Endothelial cell (in vitro differentiated cells): ENCODE measurements around the gene CRYAA. TPM values are rescaled to one million over a fixed set of nuclear protein-coding genes. Genes with fewer than 3 reads are reported as not detected.
"Not testable (repeated sequence)": the region's sequence is repeated elsewhere in the genome, so short reads cannot be mapped to it uniquely, and the experiment has no call there.

Experiments used
- DNase-seq: peaks from one replicate; pipeline ENCODE4 v3.0.0; 2021; ENCODE audit warnings: low spot score
- H3K27ac Mint-ChIP-seq: one replicate; pipeline ENCODE4 v1.8.0; 2021; ENCODE audit warnings: mixed read lengths, inconsistent platforms; ENCODE audit not compliant: unreplicated experiment
- H3K27me3 Mint-ChIP-seq: one replicate; pipeline ENCODE4 v1.8.0; 2021; ENCODE audit warnings: mild to moderate bottlenecking, moderate library complexity, mixed read lengths, inconsistent platforms; ENCODE audit not compliant: unreplicated experiment
- H3K36me3 Mint-ChIP-seq: one replicate; pipeline ENCODE4 v1.8.0; 2021; ENCODE audit warnings: mild to moderate bottlenecking, low read depth, mixed read lengths, inconsistent platforms; ENCODE audit not compliant: unreplicated experiment
- H3K4me1 Mint-ChIP-seq: one replicate; pipeline ENCODE4 v1.8.0; 2021; ENCODE audit warnings: mild to moderate bottlenecking, mixed read lengths, inconsistent platforms; ENCODE audit not compliant: unreplicated experiment
- H3K4me3 Mint-ChIP-seq: one replicate; pipeline ENCODE4 v1.8.0; 2021; ENCODE audit warnings: mild to moderate bottlenecking, mixed read lengths, inconsistent platforms; ENCODE audit not compliant: unreplicated experiment
- H3K9me3 Mint-ChIP-seq: one replicate; pipeline ENCODE4 v1.8.0; 2021; ENCODE audit warnings: mixed read lengths, inconsistent platforms; ENCODE audit not compliant: unreplicated experiment
- long read RNA-seq: library from polyadenylated mRNA; unstranded; transcript quantifications from one replicate; pipeline ENCODE4 v2.0.0, GENCODE V29; 2020; ENCODE audit not compliant: unreplicated experiment
- total RNA-seq: library from RNA; stranded (reverse); fragmentation: NEBNext Ultra II Directional; extraction: Animal tissue kit (Norgen Biotek cat#: 25700); gene quantifications from one replicate; pipeline ENCODE4 v1.2.1, GENCODE V29; 2021; ENCODE audit not compliant: unreplicated experiment

Gene CRYAA
- not detected for total RNA-seq
- long read RNA-seq: 0 reads

GRCh38 chr21:43168708-43169107, at the start of gene CRYAA:
Gene CRYAA, plus strand, starts transcription at chr21:43169008. Its CDS starts 92 bp downstream, at chr21:43169100.
- not testable (repeated sequence) for H3K4me3 Mint-ChIP-seq, H3K27ac Mint-ChIP-seq, H3K36me3 Mint-ChIP-seq, H3K27me3 Mint-ChIP-seq, DNase-seq, H3K9me3 Mint-ChIP-seq, H3K4me1 Mint-ChIP-seq

- H3K27ac Mint-ChIP-seq, H3K27me3 Mint-ChIP-seq, DNase-seq, H3K4me3 Mint-ChIP-seq, H3K4me1 Mint-ChIP-seq, H3K9me3 Mint-ChIP-seq, H3K36me3 Mint-ChIP-seq: not testable (repeated sequence)
Observed at GRCh38 chr21:43130094-43130493, 38.7 kb upstream of the CRYAA start.

- not testable (repeated sequence) for H3K4me3 Mint-ChIP-seq, H3K27ac Mint-ChIP-seq, H3K36me3 Mint-ChIP-seq, DNase-seq, H3K9me3 Mint-ChIP-seq, H3K4me1 Mint-ChIP-seq, H3K27me3 Mint-ChIP-seq
Observed at GRCh38 chr21:43134520-43134919, 34.3 kb upstream of the CRYAA start.

- not testable (repeated sequence) for DNase-seq, H3K4me1 Mint-ChIP-seq, H3K9me3 Mint-ChIP-seq, H3K27me3 Mint-ChIP-seq, H3K4me3 Mint-ChIP-seq, H3K27ac Mint-ChIP-seq, H3K36me3 Mint-ChIP-seq
Observed at GRCh38 chr21:43138944-43139343, 29.9 kb upstream of the CRYAA start.

- H3K9me3 Mint-ChIP-seq, H3K27me3 Mint-ChIP-seq, DNase-seq, H3K27ac Mint-ChIP-seq, H3K4me3 Mint-ChIP-seq, H3K36me3 Mint-ChIP-seq, H3K4me1 Mint-ChIP-seq: not testable (repeated sequence)
Observed at GRCh38 chr21:43141407-43141806, 27.4 kb upstream of the CRYAA start.

- not testable (repeated sequence) for H3K27me3 Mint-ChIP-seq, H3K36me3 Mint-ChIP-seq, H3K27ac Mint-ChIP-seq, H3K4me1 Mint-ChIP-seq, H3K4me3 Mint-ChIP-seq, H3K9me3 Mint-ChIP-seq, DNase-seq
Observed at GRCh38 chr21:43146637-43147036, 22.2 kb upstream of the CRYAA start.

- not testable (repeated sequence) for H3K36me3 Mint-ChIP-seq, H3K4me1 Mint-ChIP-seq, H3K27ac Mint-ChIP-seq, DNase-seq, H3K4me3 Mint-ChIP-seq, H3K27me3 Mint-ChIP-seq, H3K9me3 Mint-ChIP-seq
Observed at GRCh38 chr21:43147999-43148398, 20.8 kb upstream of the CRYAA start.

GRCh38 chr21:43149344-43149743, 19.5 kb upstream of the CRYAA start:
- DNase-seq, H3K27ac Mint-ChIP-seq, H3K9me3 Mint-ChIP-seq, H3K36me3 Mint-ChIP-seq, H3K4me1 Mint-ChIP-seq, H3K27me3 Mint-ChIP-seq, H3K4me3 Mint-ChIP-seq: not testable (repeated sequence)

GRCh38 chr21:43153601-43154000, 15.2 kb upstream of the CRYAA start:
- H3K4me1 Mint-ChIP-seq, H3K27ac Mint-ChIP-seq, H3K36me3 Mint-ChIP-seq, DNase-seq, H3K4me3 Mint-ChIP-seq, H3K27me3 Mint-ChIP-seq, H3K9me3 Mint-ChIP-seq: not testable (repeated sequence)

- not testable (repeated sequence) for DNase-seq, H3K36me3 Mint-ChIP-seq, H3K9me3 Mint-ChIP-seq, H3K27me3 Mint-ChIP-seq, H3K27ac Mint-ChIP-seq, H3K4me3 Mint-ChIP-seq, H3K4me1 Mint-ChIP-seq
Observed at GRCh38 chr21:43159279-43160175, 9.3 kb upstream of the CRYAA start.

- not testable (repeated sequence) for H3K4me3 Mint-ChIP-seq, H3K27ac Mint-ChIP-seq, H3K9me3 Mint-ChIP-seq, H3K4me1 Mint-ChIP-seq, H3K27me3 Mint-ChIP-seq, DNase-seq, H3K36me3 Mint-ChIP-seq
Observed at GRCh38 chr21:43161826-43162707, 6.7 kb upstream of the CRYAA start.

GRCh38 chr21:43162708-43163205, 6.1 kb upstream of the CRYAA start:
- H3K9me3 Mint-ChIP-seq, H3K4me3 Mint-ChIP-seq, DNase-seq, H3K4me1 Mint-ChIP-seq, H3K27me3 Mint-ChIP-seq, H3K27ac Mint-ChIP-seq, H3K36me3 Mint-ChIP-seq: not testable (repeated sequence)
